Brain pericyte (primary cell): ENCODE data around the gene BET1L.
"Not testable (repeated sequence)": the region's sequence is repeated elsewhere in the genome, so short reads cannot be mapped to it uniquely, and the experiment has no call there.

Experiments
- DNase-seq: peaks from one replicate; pipeline ENCODE4 v3.0.0-alpha.2; 2012; ENCODE audit warnings: low read depth, low spot score

Gene BET1L

GRCh38 chr11:196786-197731, 10.1 kb downstream of the BET1L start:
- DNase-seq, result no peak

GRCh38 chr11:193481-193880, 13.7 kb downstream of the BET1L start:
- not testable (repeated sequence) for DNase-seq

GRCh38 chr11:192674-193128, 14.5 kb downstream of the BET1L start, which contains the start of gene SCGB1C1:
TSS of gene SCGB1C1 (plus strand) at chr11:193078. CDS start at chr11:193100, 22 bp downstream.
- not testable (repeated sequence) for DNase-seq

- not testable (repeated sequence) for DNase-seq
Observed at GRCh38 chr11:191490-192478, 15.4 kb downstream of the BET1L start.

GRCh38 chr11:190546-190945, 16.7 kb downstream of the BET1L start:
- DNase-seq, result not testable (repeated sequence)

DNA sequence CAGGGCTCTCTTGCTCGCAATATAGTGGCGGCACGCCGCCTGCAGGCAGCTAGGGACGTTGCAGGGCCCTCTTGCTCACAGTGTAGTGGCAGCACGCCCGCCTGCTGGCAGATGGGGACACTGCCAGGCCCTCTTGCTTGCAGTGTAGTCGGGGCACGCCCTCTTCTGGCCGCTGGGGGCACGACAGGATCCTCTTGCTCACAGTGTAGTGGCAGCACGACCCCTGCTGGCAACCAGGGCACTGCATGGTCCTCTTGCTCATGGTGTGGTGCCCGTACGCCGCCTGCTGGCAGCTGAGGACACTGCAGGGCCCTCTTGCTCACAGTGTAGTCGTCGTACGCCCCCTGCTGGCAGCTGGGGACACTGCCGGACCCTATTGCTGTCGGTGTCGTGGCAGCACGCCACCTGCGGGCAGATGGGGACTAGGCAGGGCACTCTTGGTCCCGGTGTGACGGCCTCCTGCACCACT, 17.3 kb downstream of the BET1L start:
- DNase-seq, result not testable (repeated sequence)

DNA sequence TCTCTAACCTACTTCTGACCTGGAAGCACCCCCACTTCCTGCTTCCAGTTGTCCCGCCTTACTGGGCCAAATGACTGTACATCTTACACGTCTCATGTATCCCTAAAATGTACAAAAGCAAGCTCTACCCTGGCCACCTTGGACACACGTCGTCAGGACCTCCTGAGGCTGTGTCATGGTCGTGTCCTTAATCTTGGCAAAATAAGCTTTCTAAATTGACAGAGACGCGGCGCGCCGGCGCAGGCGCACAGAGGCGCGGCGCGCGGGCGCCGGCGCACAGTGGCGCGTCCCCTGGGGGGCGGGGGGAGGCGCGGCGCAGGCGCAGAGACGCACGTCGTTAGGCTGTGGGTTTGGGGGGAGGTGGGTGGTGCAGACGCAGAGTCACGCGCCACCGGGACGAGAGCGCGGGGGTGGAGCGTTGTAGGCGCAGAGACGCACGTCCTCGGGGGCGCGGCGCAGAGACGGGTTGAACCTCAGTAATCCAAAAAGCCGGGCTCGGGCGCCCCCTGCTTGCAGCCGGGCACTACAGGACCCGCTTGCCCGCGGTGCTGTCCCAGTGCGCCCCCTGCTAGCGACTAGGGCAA, 17.9 kb downstream of the BET1L start:
- DNase-seq, result not testable (repeated sequence)

DNA sequence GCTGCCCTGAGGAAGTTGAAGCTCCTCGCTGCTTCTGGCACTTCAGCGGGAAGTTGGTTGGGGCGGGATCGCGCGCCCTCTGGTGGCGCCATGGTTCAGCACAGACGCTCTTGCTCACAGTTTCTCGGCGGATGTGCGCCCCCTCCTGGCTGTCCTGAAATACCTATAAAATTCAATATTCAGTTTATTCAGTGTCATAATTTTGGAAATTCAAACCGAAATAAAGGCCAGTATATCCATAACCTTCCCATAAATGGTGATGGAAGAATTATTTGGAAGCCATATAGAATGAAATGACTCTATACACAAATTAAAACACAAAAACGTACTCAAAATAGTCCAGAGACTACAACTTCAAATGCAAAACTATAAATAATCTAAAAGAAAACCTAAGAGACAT, 27.0 kb downstream of the BET1L start:
- not testable (repeated sequence) for DNase-seq
